Measurements from ENCODE around the gene FAM47E. TPM values are rescaled to one million over a fixed set of nuclear protein-coding genes. Genes with fewer than 3 reads are reported as not detected.

FAM47E gene
- total and polyA plus RNA-seq, 2 of the 8 experiments (the other 6 are each of a cell fraction or from before 2014, with no cell fraction given): 1.3 to 1.4 TPM

GRCh38 chr4:76267811-76268210 is 16.3 kb downstream of the FAM47E start (continued):
- no peak for TF ChIP-seq CHD7 (IDR thresholded peaks at IDR 0.05; ENCODE audit: insufficient replicate concordance, low read length)
- TF ChIP-seq TAF1 (IDR thresholded peaks at IDR 0.05; ENCODE audit: low read depth, low read length): no peak
- TF ChIP-seq KDM5A (IDR thresholded peaks at IDR 0.05; ENCODE audit: low read length): no peak
- no peak for TF ChIP-seq CREB1 (IDR thresholded peaks at IDR 0.05)
- TF ChIP-seq HDAC2 (IDR thresholded peaks at IDR 0.05; ENCODE audit: borderline replicate concordance in 1 of 2, low read depth in 2 of 2, low read length in 2 of 2): no peak
- no peak for TF ChIP-seq MAFK (IDR thresholded peaks at IDR 0.05; ENCODE audit: low read depth, low read length)
- no peak for TF ChIP-seq POLR2AphosphoS5 (IDR thresholded peaks at IDR 0.05; ENCODE audit: low read depth, low read length)
- no peak for TF ChIP-seq RNF2 (IDR thresholded peaks at IDR 0.05; ENCODE audit: borderline replicate concordance, low read depth, low read length, missing control alignments, poor library complexity, severe bottlenecking)

Measured in H1 (cell line).